HG03432 (cell line): Measurements from ENCODE around the gene SRGAP2B.
A peak's percentile ranks its signal among the peaks of the same experiment; 100 is the strongest.
"Not testable (repeated sequence)": the region's sequence is repeated elsewhere in the genome, so short reads cannot be mapped to it uniquely, and the experiment has no call there.

Experiments
- ATAC-seq: cut with Tn5 transposase; IDR thresholded peaks from one replicate; pipeline ENCODE4 v1.9.1; 2021; ENCODE audit warnings: mild to moderate bottlenecking, moderate library complexity; ENCODE audit not compliant: unreplicated experiment

SRGAP2B gene

DNA sequence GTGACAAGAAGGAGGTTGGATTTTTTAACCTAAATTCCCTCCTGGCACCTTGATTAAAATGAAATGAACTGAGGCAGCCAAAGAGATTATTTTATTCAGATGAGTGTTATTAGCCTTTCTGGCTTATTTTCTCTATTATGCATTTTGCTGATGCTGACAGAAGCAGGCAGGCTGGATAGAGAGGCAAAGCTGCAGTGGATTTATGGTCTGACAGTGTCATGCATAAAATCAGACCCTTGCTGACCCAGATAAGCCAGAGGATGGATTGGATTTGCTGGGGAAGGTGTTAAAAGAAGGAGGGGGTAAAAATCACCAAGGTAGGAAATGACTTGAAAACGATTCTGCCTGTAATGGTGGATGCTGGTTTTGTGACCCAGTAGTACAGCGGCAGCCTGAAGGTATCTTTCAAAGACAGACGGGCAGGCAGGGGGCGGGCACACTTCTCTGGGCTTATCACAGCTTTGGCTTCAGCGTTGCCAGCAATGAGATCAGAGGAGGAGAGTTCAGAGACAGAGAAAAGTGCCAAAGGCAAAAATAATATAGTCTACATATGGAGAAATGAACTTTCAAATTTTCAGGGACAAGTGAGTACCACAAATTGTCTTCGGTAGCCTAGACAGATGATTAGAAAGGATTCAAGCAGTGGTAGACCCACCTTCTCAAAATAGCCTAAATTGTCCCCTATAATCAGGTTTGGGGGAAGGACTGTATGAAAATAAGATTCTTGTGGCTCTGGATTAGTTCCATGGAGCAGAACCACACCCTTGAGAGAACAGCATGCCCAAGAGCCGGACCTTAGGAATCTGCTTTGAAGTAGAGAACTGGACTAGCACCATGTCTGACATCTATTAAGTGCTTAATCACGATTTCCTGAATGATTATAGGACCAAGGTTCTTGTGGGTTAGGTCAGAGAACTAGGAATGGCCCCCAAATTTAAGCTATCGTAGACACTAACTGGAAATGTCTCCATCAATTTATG lies 133.2 kb downstream of the SRGAP2B start:
- not testable (repeated sequence) for ATAC-seq

DNA sequence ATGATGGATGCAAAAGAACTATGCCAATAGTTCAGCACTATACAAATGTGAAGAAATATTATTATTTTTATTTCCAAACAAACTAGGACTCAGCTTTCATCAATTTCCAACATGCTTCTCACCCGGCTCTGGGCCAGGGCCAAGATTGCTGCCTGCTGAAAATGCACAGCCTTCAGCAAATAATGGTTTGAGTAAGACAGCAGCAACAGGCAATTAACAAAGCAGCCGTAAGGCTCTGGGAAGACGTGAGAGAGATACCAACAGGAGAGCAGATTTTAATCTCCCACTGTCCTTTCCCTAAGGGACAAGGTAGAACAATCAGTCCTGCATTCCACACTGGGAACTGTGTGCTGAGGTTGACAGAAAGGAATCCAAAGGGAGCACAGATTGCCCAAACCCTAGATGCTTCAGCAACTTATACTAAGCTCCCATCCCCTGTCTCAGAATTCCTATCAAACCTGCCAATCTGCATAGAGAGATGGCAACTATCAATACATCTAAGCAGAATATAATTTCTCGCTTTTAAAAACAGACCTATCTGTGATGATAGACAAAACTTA lies 134.1 kb downstream of the SRGAP2B start:
- not testable (repeated sequence) for ATAC-seq

DNA sequence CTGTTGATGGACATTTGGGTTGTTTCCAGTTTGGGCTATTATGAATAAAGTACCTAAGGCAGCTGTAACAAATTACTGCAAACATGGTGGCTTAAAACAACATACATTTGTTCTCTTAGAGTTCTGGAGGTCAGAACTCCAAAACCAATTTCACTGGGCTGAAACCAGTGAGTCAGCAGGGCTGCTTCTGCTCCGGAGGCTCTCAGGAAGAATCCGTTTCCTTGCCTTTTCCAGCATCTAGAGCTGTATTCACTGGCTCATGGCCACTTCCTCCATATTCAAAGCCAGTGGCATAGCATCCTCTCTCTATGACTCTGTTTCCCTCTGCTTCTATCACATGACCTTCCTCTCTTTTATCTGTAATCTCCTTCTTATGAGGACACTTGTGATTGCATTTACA lies 146.7 kb downstream of the SRGAP2B start:
- ATAC-seq, result not testable (repeated sequence)

DNA sequence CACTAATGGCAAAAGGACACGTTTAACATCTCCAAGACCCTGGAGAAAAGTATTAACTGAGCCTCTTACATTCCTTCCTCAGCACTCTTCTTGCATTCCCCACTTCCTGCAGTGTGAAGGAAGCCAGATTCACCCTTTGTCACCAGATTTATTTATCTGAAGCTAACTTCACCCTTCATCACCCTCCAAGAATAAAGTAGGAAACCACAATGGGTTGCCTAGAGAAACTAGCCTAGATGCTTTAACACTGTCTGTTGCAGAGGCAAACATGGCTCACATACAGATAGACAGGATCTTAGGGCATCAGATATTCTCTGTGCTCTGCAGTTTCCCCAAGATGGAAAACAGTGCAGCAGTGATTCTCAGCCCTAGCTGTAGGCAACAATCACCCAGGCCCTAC lies 147.6 kb downstream of the SRGAP2B start:
- ATAC-seq, result not testable (repeated sequence)

DNA sequence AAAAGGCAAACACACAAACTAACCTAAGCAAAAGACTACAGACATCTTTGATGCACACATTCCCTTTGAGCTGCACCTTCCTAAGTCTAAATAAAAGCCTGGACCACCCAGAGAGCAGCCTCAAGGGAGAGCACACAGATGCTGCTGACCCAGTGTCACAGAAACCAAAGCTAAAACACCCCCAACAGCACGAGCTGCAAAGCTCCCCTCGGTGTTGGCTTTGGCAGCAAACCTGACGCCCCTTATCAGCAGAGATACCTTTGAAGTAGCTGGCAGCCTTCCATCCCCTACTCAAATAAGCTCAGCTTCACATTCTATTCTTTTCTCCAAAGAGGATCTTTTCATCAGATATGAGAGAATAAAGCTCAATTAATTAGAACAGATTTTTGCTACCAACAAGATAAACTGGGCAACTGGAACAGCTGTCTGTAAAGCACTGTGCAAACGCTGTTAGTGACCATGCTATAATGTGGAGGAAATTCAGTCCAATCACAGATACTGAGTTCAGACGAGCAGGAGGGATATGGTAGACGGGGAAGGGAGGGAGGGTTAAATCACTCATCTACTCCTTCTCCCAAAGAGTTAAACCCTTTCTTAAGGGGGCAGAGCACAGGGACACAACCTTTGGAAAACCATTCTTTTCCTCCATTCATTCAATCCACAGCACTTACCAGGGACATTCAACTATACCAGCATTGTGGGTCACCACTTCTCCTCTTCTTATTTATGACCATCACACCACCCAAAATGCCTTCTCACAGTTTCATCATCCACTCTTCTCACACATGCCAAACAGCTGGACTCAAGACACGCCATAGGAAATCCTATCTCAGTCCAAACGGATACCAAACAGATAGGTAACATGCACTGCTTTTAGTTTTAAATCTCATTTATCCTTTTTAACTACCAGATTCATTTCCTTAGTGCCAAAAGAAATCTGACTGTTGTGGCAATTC lies 148.3 kb downstream of the SRGAP2B start:
- ATAC-seq, result not testable (repeated sequence)

DNA sequence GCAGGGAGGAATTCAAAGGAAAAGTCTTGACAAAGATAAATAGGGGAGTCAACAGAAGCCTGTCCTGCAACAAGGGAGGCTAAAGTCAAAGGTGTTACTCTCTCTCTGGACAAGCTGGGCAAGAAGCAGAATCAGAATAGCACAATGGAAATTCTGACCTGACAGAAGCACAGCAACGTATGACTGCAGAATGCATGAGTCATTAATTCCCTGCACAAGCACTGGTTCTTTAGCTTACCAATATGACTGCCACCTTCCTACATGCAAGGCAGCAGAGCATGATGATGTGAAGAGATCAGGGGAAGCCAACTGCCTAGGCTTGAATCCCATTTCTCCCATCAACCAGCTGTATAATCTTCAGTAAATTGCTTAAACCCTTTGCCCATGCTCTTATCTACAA lies 153.4 kb downstream of the SRGAP2B start:
- ATAC-seq, result peak; percentile 76

DNA sequence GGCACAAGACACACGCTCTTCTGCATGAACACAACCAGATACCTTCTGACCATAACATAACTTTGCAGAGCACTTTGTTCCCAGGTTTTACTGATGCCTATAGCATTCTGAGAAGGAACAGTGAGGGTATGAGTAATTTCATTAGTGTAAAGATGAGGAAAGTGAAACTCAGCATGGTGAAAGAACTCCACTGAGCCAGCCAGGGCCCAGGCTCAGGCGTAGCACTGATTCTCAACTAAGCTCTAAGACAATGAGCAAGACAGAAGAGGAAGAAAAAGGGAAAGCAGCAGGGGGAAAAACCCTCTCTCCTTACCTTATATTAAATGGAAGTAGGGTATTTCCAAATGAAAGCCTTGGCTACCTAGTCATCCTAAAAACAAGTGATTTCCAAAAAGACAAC lies 155.1 kb downstream of the SRGAP2B start:
- peak; percentile 87 for ATAC-seq

DNA sequence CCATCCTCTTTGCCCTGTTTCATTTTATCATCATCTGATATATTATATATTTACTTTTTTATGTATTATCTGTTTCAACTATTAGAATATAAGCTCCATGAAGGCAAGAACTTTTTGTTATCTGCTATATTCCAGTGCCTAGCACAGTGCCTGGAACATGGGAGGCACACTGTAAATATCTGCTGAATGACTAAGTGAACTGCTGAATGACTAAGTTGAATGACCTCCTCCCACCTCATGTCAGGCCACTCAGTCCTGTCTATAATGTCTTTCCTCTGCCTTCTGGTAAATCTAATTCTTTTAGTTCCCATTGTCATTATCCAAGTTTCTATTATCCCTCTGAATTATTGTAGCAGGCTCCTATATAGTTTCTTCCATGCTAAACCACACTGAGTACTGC lies 156.5 kb downstream of the SRGAP2B start:
- ATAC-seq, result not testable (repeated sequence)

DNA sequence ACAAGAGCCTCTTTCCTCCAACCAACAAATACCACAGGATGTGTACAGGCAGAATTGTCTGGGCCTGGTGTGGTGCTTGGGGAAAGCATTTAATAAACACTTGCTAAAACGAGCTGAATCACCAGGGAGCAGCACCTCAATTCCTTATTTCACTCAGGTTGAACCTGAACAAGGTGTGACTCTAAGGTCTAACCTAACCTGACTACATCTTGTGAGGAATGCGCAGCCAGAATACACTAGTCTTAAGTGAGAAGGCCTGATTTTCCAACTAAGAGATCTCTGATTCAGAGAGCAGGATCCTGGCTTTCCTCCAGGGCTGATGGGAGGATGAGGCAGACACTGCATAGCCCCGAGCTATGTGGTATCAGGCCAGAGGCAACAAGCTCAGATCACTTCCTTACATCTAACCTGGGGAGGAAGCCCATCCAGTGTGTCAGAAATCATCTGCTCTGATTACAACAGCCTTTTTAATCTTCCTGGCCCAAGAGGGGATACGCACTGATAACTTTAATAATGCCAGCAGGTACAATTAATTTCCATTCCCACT lies 158.9 kb downstream of the SRGAP2B start:
- ATAC-seq, result not testable (repeated sequence)

DNA sequence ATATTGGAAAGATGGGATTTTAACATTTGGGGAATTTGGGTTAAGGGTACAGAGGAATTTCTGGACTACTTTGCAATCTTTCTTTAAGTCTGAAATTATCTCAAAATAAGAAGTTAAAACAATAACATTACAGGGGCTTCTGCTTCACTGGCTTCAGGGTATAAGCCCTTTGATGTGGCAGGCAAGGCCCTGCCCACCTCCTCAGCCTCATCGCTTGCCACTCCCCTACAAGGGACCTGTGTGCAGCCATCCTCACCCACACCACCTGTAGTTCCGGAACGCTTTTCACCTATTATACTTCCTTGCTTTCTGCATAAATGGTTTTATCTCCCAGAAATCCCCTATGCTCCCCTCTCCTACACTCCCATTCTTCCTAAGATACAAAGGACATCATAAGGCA lies 159.8 kb downstream of the SRGAP2B start:
- not testable (repeated sequence) for ATAC-seq

DNA sequence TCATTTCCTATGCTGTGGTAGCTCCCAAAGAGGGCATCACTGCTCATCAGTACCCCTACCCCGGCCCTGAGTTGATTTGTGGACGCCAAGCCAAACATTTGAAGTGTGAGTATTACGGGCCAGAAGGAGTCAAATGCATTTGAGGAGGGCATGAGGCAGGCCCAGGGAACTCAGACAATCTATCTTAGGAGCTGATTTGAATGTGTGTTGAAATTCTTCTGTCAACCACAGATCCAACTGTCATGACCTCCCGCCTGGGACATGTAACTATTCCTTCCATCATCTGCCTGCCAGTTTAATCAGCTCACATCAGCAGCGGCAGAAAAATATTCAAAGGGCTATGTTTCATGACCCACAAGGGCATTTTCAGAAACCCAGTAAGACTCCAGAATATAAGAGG lies 162.1 kb downstream of the SRGAP2B start:
- ATAC-seq, result not testable (repeated sequence)

DNA sequence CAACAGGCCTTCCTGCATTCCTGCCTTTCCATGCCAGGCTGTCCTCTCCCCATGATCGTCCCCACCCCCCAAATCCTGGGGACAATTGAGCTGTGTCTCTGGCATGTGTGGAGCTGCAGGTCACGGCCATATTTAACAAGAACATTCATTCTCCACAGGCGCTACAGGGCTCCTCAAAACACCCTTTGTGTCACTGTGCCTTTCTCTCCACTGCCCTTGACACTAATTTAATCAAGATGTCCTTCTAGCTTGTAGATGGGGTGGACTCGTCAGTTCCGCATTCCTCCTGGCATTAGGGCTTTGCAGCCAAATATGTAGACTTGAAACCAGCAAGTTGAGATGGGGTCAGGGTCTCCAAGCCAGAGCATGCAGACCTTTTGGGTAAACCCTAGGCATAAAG lies 163.0 kb downstream of the SRGAP2B start:
- not testable (repeated sequence) for ATAC-seq

DNA sequence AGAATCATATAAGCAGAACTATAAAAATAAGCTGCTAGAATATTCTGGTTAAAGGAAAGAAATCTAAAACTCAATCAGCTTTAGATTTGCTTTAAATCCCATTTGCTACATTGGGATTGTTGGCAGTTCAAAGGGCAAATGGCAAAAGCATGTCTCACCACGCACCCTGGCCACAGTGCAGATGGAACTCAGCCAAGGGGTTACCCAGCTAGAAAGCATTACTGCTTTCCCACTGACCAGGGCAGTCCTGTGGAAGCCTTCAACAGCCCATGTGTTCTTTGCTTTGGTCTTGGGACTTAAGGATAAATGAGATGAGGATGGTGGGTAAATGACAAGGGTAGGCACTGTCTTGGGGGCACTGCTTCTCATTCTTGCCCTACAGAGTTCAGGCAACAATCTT lies 163.6 kb downstream of the SRGAP2B start:
- ATAC-seq, result not testable (repeated sequence)

DNA sequence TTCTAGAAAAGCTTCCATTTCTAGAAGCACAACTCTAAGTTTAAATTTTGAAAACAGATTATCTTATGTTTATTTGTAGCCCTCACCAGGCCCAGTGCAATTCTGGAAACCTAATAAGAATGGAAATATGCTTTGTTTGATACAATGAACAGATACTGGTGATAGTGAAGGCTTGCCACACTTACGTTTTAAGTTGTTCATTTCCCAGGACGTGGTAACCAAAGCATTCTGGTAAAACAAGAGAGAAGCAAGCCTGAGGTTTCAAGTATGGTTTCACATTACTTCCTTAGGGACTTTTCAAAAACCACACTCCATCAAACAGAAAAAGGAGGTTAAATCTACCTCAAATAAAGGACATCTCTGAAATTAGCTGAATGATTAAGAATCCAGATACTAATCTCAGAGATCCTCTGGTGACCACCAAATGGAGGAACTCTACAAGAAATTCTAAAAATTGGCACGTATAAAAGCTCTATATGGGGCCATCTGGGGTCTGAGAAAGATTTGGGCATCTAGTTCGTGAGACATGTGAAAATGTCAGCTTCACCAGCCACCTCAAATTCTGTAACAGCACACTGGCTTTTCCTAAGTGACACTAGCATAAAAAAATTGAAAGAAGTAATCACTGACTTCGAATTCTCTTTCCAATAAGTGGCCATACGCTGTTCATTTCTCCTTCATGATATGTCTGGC lies 164.9 kb downstream of the SRGAP2B start:
- ATAC-seq, result not testable (repeated sequence)

DNA sequence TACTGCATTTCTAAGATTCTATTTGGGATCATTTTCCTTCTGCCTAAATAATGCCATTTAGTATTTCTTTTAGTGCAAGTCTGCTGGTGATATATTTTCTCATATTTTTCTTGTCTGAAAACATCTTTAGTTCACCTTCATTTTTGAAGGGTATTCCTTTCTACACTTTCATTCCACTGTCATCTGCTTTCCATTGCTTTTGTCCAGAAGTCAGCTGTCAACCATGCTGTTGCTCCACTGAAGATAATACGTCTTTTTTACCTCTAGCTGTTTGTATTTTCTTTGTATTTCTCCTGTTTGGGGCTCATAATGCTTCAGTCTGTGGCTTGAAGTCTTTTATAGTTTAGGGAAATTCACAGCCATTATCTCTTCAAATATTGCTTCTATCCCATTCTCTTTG lies 167.8 kb downstream of the SRGAP2B start:
- ATAC-seq, result not testable (repeated sequence)

DNA sequence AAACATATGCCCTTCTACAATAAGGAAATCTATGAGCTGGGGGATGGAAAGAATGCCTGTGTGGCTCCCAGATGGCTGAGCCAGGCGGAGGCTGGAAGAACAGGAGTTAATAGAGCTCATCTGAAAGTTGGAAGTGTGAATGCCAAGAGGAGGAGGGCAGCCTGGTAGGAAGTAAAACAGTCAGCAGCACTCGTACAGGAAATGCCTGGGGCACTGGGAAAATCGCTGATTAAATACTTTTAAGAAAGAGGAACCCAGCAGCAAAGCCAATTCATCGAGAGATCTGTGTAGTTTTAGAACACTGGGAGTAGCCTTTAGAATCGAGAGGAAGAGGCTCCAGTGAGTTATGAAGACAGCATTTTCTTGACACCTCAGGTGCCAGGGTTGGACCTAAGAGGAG lies 171.5 kb downstream of the SRGAP2B start:
- not testable (repeated sequence) for ATAC-seq

DNA sequence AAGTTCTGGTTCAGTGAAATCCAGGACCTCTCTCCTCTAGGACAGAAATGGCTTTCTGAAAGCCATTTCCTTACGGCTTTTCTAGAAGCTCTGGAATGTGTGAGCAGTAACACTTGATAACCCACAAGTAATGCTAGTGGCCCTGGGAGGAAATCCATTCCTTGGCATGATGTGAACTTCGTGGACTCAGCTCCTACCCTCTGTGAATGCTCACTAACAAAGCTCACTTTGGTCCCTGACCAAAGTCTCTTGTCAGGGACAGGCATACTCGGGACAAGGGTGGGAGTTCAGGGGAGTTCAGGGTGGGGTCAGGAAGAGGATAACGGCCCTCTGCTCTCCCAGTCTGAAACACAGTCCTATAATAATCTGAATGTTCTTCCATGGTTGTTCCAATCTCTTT lies 172.3 kb downstream of the SRGAP2B start:
- ATAC-seq, result not testable (repeated sequence)

DNA sequence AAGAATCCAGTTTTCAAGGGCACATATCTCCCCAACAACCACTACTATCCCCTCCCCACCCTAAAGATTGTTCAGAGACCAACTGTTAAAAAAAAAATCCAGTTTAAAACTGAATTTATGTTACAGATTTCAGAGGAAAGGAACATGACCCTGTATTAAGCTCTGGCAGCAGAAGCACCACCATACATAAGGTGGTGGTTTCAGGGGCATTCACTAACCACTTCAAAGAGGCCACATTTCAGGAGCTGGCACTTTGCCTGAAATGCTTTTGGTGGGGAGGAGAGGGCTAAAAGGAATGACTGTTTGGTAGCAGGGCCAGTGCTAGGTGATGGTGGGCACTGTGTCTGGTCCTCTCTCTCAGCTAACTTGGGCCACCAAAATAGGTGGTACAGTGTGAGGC lies 176.0 kb downstream of the SRGAP2B start:
- ATAC-seq, result not testable (repeated sequence)

DNA sequence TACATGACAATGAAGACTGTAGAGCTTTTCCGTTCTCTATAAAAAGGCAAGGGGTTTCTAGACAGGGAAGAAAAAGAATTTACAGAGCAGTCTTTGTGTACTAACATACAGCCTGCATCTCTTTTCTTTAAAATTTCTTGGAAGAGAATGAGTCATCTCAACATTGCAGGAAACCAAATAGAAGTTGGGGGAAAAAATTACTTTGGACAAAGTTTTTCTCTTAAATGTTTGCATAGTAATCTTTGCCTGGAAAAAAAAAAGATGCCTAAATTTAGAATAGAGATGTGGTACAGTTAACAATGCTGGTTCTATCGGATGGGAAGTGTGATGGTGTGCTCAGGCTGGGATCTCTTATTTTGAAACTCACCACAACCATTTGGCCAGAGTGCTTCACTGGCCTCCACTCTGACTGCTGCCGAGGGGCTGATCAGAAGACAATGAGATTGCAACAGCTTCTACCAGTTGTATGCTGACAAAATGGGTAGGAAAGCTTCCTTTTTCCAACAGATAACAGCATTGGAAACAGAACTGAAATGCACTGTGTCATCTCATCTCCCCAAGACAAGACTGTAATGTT lies 177.0 kb downstream of the SRGAP2B start:
- not testable (repeated sequence) for ATAC-seq
